GM23338 (cell line): ENCODE data around the gene DOCK10. TPM values are rescaled to one million over a fixed set of nuclear protein-coding genes. Genes with fewer than 3 reads are reported as not detected.

Experiments used
- ATAC-seq: fragments of 200-7000 bp; cut with Tn5 transposase; 3 replicates; pipeline ENCODE4 v1.9.1; 2020
- DNase-seq: peaks from one replicate; pipeline ENCODE4 v3.0.0-alpha.2; 2015; ENCODE audit warnings: low spot score
- H2AFZ ChIP-seq: fragments of 200-600 bp; sonication (generic); 2 replicates; pipeline ENCODE4 v1.8.0; 2016; ENCODE audit warnings: antibody characterized with exemption, mild to moderate bottlenecking, moderate library complexity
- H3F3A ChIP-seq: fragments of 200-600 bp; sonication (generic); replicated peaks from 2 replicates; pipeline ENCODE4 v1.8.0; 2017; ENCODE audit warnings: antibody characterized with exemption, mixed run types, low read depth
- H3K27ac ChIP-seq: fragments of 200-600 bp; sonication (generic); 2 replicates; pipeline ENCODE4 v1.6.1; 2016; ENCODE audit warnings: low read depth
- H3K27me3 ChIP-seq: fragments of 200-600 bp; sonication (generic); 2 replicates; pipeline ENCODE4 v1.8.0; 2016; ENCODE audit warnings: mild to moderate bottlenecking, mixed run types, moderate library complexity; ENCODE audit not compliant: insufficient read depth
- H3K36me3 ChIP-seq: fragments of 200-600 bp; sonication (generic); 2 replicates; pipeline ENCODE4 v1.8.0; 2016; ENCODE audit warnings: mild to moderate bottlenecking; ENCODE audit not compliant: insufficient read depth
- H3K4me1 ChIP-seq: fragments of 200-600 bp; sonication (generic); 2 replicates; pipeline ENCODE4 v1.8.0; 2016; ENCODE audit warnings: mild to moderate bottlenecking, moderate library complexity; ENCODE audit not compliant: insufficient read depth
- H3K4me2 ChIP-seq: fragments of 200-600 bp; sonication (generic); 2 replicates; pipeline ENCODE4 v1.7.1; 2017; ENCODE audit warnings: mixed run types
- H3K4me3 ChIP-seq: fragments of 200-600 bp; sonication (generic); 2 replicates; pipeline ENCODE4 v1.6.1; 2016; ENCODE audit warnings: mixed run types
- H3K79me2 ChIP-seq: fragments of 200-600 bp; sonication (generic); replicated peaks from 2 replicates; pipeline ENCODE4 v1.8.0; 2017; ENCODE audit warnings: mild to moderate bottlenecking; ENCODE audit not compliant: insufficient read depth
- H3K9me2 ChIP-seq: fragments of 200-600 bp; sonication (generic); 2 replicates; pipeline ENCODE4 v1.8.0; 2017; ENCODE audit not compliant: insufficient read depth
- H4K20me1 ChIP-seq: fragments of 200-600 bp; sonication (generic); replicated peaks from 2 replicates; pipeline ENCODE4 v1.8.0; 2017; ENCODE audit warnings: mild to moderate bottlenecking; ENCODE audit not compliant: insufficient read depth
- H3K27ac Mint-ChIP-seq: 2 replicates; pipeline ENCODE4 v1.8.0; 2020; ENCODE audit warnings: inconsistent platforms, mild to moderate bottlenecking, moderate library complexity, mixed read lengths
- H3K27me3 Mint-ChIP-seq: 3 replicates; pipeline ENCODE4 v1.8.0; 2022; ENCODE audit warnings: low read depth, mild to moderate bottlenecking, moderate library complexity, mixed read lengths, inconsistent platforms; ENCODE audit not compliant: insufficient read depth, poor library complexity
- H3K36me3 Mint-ChIP-seq: 3 replicates; pipeline ENCODE4 v1.8.0; 2021; ENCODE audit warnings: low read depth, mild to moderate bottlenecking, inconsistent platforms, moderate library complexity, mixed read lengths
- H3K4me1 Mint-ChIP-seq: 3 replicates; pipeline ENCODE4 v1.8.0; 2020; ENCODE audit warnings: mild to moderate bottlenecking, inconsistent platforms, mixed read lengths
- H3K4me3 Mint-ChIP-seq: 3 replicates; pipeline ENCODE4 v1.8.0; 2021; ENCODE audit warnings: moderate library complexity, mild to moderate bottlenecking, inconsistent platforms, mixed read lengths
- H3K9me3 Mint-ChIP-seq: 3 replicates; pipeline ENCODE4 v1.8.0; 2020; ENCODE audit warnings: moderate library complexity, mild to moderate bottlenecking, inconsistent platforms, mixed read lengths
- CTCF ChIP-seq, 2 experiments: fragments of 200-600 bp in 1 of 2; sonication (generic) in 1 of 2; conservative IDR thresholded peaks; 2 replicates each; pipeline versions ENCODE4 v1.5.1 to v1.6.1; 2016 to 2017; ENCODE audit warnings: antibody characterized with exemption in 2 of 2, low read depth in 2 of 2, mild to moderate bottlenecking in 2 of 2, moderate library complexity in 1 of 2
- ETS1 ChIP-seq: IDR thresholded peaks from 2 replicates; pipeline ENCODE4 v1.6.1; 2016; ENCODE audit warnings: antibody characterized with exemption
- EZH2phosphoT487 ChIP-seq: fragments of 200-600 bp; sonication (generic); IDR thresholded peaks from one replicate; pipeline ENCODE4 v1.8.1; 2018; ENCODE audit warnings: antibody characterized with exemption; ENCODE audit not compliant: unreplicated experiment
- REST ChIP-seq: IDR thresholded peaks from one replicate; pipeline ENCODE4 v1.6.1; 2018; ENCODE audit warnings: antibody characterized with exemption; ENCODE audit not compliant: unreplicated experiment
- STAT1 ChIP-seq: IDR thresholded peaks from one replicate; pipeline ENCODE4 v1.6.1; 2016; ENCODE audit warnings: antibody characterized with exemption; ENCODE audit not compliant: unreplicated experiment
- ZNF114 ChIP-seq: fragments of 250-450 bp; sonication (Bioruptor Pico); IDR thresholded peaks from 2 replicates; pipeline ENCODE4 v1.5.0; 2020; ENCODE audit warnings: mild to moderate bottlenecking, moderate library complexity
- ZNF331 ChIP-seq: fragments of 250-450 bp; sonication (Bioruptor Pico); IDR thresholded peaks from 2 replicates; pipeline ENCODE4 v1.5.0; 2020; ENCODE audit warnings: low read depth, mild to moderate bottlenecking, moderate library complexity
- polyA plus RNA-seq: library from polyadenylated mRNA; unstranded; fragments of >200 nt; fragmentation: Nextera tagmentation; extraction: Ambion mirVana; gene quantifications from 2 replicates; pipeline ENCODE4 v1.2.1, GENCODE V29; 2016
- total RNA-seq: library from RNA; depleted of rRNA; stranded (reverse); fragments of >200 nt; shearing (Covaris generic); gene quantifications from 2 replicates; pipeline ENCODE4 v1.2.3, GENCODE V29; 2014

DOCK10 gene
- total and polyA plus RNA-seq, 2 experiments from 2014 or later = 1.0 to 1.7 TPM

GRCh38 chr2:224838335-224838734 is 203.9 kb downstream of the DOCK10 start (continued):
- TF ChIP-seq CTCF (conservative IDR thresholded peaks at IDR 0.05; ENCODE audit: low read depth in 2 of 2) (no peak), ETS1 (no peak), REST (no peak), EZH2phosphoT487 (no peak), STAT1 (no peak), ZNF331 (no peak), ZNF114 (no peak)

GRCh38 chr2:224837558-224837957 is 204.7 kb downstream of the DOCK10 start:
- no peaks in the 10 kb centered on the region for H3K4me1 ChIP-seq
- DNase-seq = no peak
- no peaks in the 10 kb centered on the region for H3K27me3 Mint-ChIP-seq
- H3K4me3 ChIP-seq = no peak overlapping the region
- no peaks in the 10 kb centered on the region for H3K36me3 Mint-ChIP-seq
- no peak for ATAC-seq
- no peak for TF ChIP-seq STAT1
- no peak for TF ChIP-seq ETS1
- no peaks in the 10 kb centered on the region for H4K20me1 ChIP-seq
- no peak overlapping the region for H3K4me2 ChIP-seq
- H3K79me2 ChIP-seq = no peaks in the 10 kb centered on the region
- H3K36me3 ChIP-seq = no peaks in the 10 kb centered on the region
- H3K27ac ChIP-seq = no peak overlapping the region
- no peak overlapping the region for H2AFZ ChIP-seq
- no peak overlapping the region for H3K4me3 Mint-ChIP-seq
- H3K4me1 Mint-ChIP-seq = no peaks in the 10 kb centered on the region
- no peak overlapping the region for H3K27ac Mint-ChIP-seq
- H3K9me3 Mint-ChIP-seq = 0 out of 3 replicates have a peak, but pooled peaks cover 5% of the 10 kb centered on the region
- H3K9me2 ChIP-seq = no peaks in the 10 kb centered on the region
- H3K27me3 ChIP-seq = no peaks in the 10 kb centered on the region
- H3F3A ChIP-seq = no peaks in the 10 kb centered on the region
